Sigmoid colon (tissue), 7 donors: ENCODE results near the gene DGCR2. TPM values are rescaled to one million over a fixed set of nuclear protein-coding genes. Genes with fewer than 3 reads are reported as not detected.

ENCODE experiments used
- DNase-seq: peaks from one replicate; pipeline ENCODE4 v3.0.0-alpha.2; 2019
- H3K27ac ChIP-seq, 4 donors: fragments of 200-600 bp; sonication (generic); one replicate each; pipeline ENCODE4 v1.5.1; 2016 to 2019; ENCODE audit warnings: mild to moderate bottlenecking in 1 of 4
- H3K27me3 ChIP-seq, 3 donors: fragments of 200-600 bp; sonication (generic); one replicate each; pipeline ENCODE4 v1.5.1; 2019; ENCODE audit warnings: mild to moderate bottlenecking in 1 of 3
- H3K36me3 ChIP-seq, 4 donors: fragments of 200-600 bp; sonication (generic); one replicate each; pipeline ENCODE4 v1.5.1; 2016 to 2019
- H3K4me1 ChIP-seq, 4 donors: fragments of 200-600 bp; sonication (generic); one replicate each; pipeline ENCODE4 v1.5.1; 2017 to 2019
- H3K4me3 ChIP-seq, 4 donors: fragments of 200-600 bp; sonication (generic); one replicate each; pipeline ENCODE4 v1.5.1; 2017 to 2019; ENCODE audit warnings: mild to moderate bottlenecking in 2 of 4, moderate library complexity in 1 of 4
- H3K9me3 ChIP-seq, 4 donors: fragments of 200-600 bp in 3 of 4; sonication (generic) in 3 of 4; one replicate each; pipeline versions ENCODE4 v1.5.1 to v1.6.1; 2013 to 2019
- CTCF ChIP-seq, 4 experiments: fragments of 450-650 bp in 3 of 4; fragments of 200-600 bp in 1 of 4; IDR thresholded peaks; one replicate each; pipeline ENCODE4 v1.5.1; 2016 to 2019; ENCODE audit warnings: antibody characterized with exemption in 4 of 4, mild to moderate bottlenecking in 3 of 4, moderate library complexity in 2 of 4
- EP300 ChIP-seq, 4 donors: sonication (generic); formaldehyde crosslinking; IDR thresholded peaks; one replicate each; pipeline ENCODE4 v1.6.1; 2017; ENCODE audit warnings: antibody characterized with exemption in 4 of 4
- POLR2A ChIP-seq, 2 donors: fragments of 450-650 bp; IDR thresholded peaks; one replicate each; pipeline ENCODE4 v1.6.1; 2016; ENCODE audit warnings: antibody characterized with exemption in 2 of 2, mild to moderate bottlenecking in 2 of 2, moderate library complexity in 2 of 2
- POLR2AphosphoS5 ChIP-seq, 4 donors: sonication (generic); formaldehyde crosslinking; IDR thresholded peaks; one replicate each; pipeline ENCODE4 v1.6.1; 2017; ENCODE audit warnings: antibody characterized with exemption in 4 of 4
- WGBS, 2 donors: extraction: QIAGEN DNeasy Blood & Tissue Kit; methylation state at CpG; one replicate each; pipeline ENCODE4 v1.1.7; 2013; 5-methylcytosine and 5-hydroxymethylcytosine counted together
- intact Hi-C: fragments of 100-400 bp; cut with DNase I; formaldehyde crosslinking; loops from one replicate; pipeline ENCODE4 v1.15.1; 2023
- polyA plus RNA-seq, 3 donors: library from polyadenylated mRNA; stranded (reverse); fragments of 200-250 nt; gene quantifications; one replicate each; pipeline ENCODE4 v1.2.3, GENCODE V29; 2013
- total RNA-seq, 4 donors: library from RNA; depleted of rRNA; stranded (reverse); fragments of >200 nt; gene quantifications; one replicate each; pipeline ENCODE4 v1.1.0, GENCODE V29; 2016
- donor health status: healthy with polysubstance abuse.
- donor health status: Bipolar disorder and iron deficiency.
- donor health status: healthy.

Gene DGCR2
- total and polyA plus RNA-seq, 7 donors: 7.2 to 68.7 (median 31.5) TPM

- peaks cover 32 to 40% (median 33%) of the 10 kb centered on the region in 4 donors for H3K36me3 ChIP-seq
- H3K27ac ChIP-seq: peak overlapping the region; percentile 79 to 85 (median 82)
- no peak for DNase-seq
- peaks cover 0 to 23% (median 14%) of the 10 kb centered on the region in 4 donors for H3K4me1 ChIP-seq
- TF ChIP-seq CTCF (IDR thresholded peaks at IDR 0.05): no peak
- TF ChIP-seq POLR2AphosphoS5 (IDR thresholded peaks at IDR 0.05): no peak
- no peak for TF ChIP-seq POLR2A (IDR thresholded peaks at IDR 0.05)
- TF ChIP-seq EP300 (IDR thresholded peaks at IDR 0.05): no peak
- no peaks in the 10 kb centered on the region for H3K9me3 ChIP-seq
- intact Hi-C loops: loop anchor here (2.0 to 10.0 kb wide), 4 partner anchors 21 to 487 kb away; partner anchors contain the start of genes CDC45, CLTCL1, DGCR2 and UFD1
- 2% methylated on average over 17 of the region's 17 CpGs for WGBS, 2 donors
- peak overlapping the region; percentile 59 to 87 (median 80) for H3K4me3 ChIP-seq
- peaks cover 3 to 14% (median 8%) of the 10 kb centered on the region in 3 donors for H3K27me3 ChIP-seq
Observed at GRCh38 chr22:19143967-19144400, 21.8 kb upstream of the DGCR2 start.

- peaks cover 38 to 48% (median 41%) of the 10 kb centered on the region in 4 donors for H3K36me3 ChIP-seq
- DNase-seq: no peak
- intact Hi-C loops: loop anchor here (5.0 to 10.0 kb wide), 2 partner anchors 152 to 334 kb away; partner anchors contain the start of genes CDC45, CLTCL1 and UFD1
Observed at GRCh38 chr22:19143212-19143611, 21.0 kb upstream of the DGCR2 start.

GRCh38 chr22:19142394-19142793 lies 20.2 kb upstream of the DGCR2 start:
- intact Hi-C loops: loop anchor here (5.0 to 10.0 kb wide), 2 partner anchors 152 to 335 kb away; partner anchors contain the start of genes CDC45, CLTCL1 and UFD1
- no peaks in the 10 kb centered on the region for H3K27me3 ChIP-seq
- TF ChIP-seq POLR2A (IDR thresholded peaks at IDR 0.05): no peak
- no peak for TF ChIP-seq POLR2AphosphoS5 (IDR thresholded peaks at IDR 0.05)
- TF ChIP-seq CTCF (IDR thresholded peaks at IDR 0.05): no peak
- no peak for TF ChIP-seq EP300 (IDR thresholded peaks at IDR 0.05)
- no peaks in the 10 kb centered on the region for H3K9me3 ChIP-seq
- peaks cover 38 to 56% (median 45%) of the 10 kb centered on the region in 4 donors for H3K36me3 ChIP-seq
- no peak overlapping the region for H3K27ac ChIP-seq
- no peak overlapping the region for H3K4me3 ChIP-seq
- DNase-seq: no peak
- peaks cover 0 to 20% (median 13%) of the 10 kb centered on the region in 4 donors for H3K4me1 ChIP-seq
- 97 to 98% methylated on average over 9 of the region's 9 CpGs for WGBS, 2 donors

More at GRCh38 chr22:19143212-19143611, 21.0 kb upstream of the DGCR2 start:
- Histone ChIP-seq H3K27ac (no peak overlapping the region), H3K4me1 (peaks cover 0 to 20% (median 13%) of the 10 kb centered on the region in 4 donors), H3K27me3 (peaks cover 0 to 6% (median 0%) of the 10 kb centered on the region in 3 donors), H3K9me3 (no peaks in the 10 kb centered on the region), H3K4me3 (peak overlapping the region in 2 of 4 donors; percentile 77 to 87)
- TF ChIP-seq EP300 (IDR thresholded peaks at IDR 0.05) (no peak), POLR2AphosphoS5 (IDR thresholded peaks at IDR 0.05) (no peak), CTCF (IDR thresholded peaks at IDR 0.05) (no peak), POLR2A (IDR thresholded peaks at IDR 0.05) (no peak)
- WGBS, 2 donors: 90 to 91% methylated on average over 5 of the region's 5 CpGs

- H3K27me3 ChIP-seq: no peaks in the 10 kb centered on the region
- no peak overlapping the region for H3K4me3 ChIP-seq
- peaks cover 42 to 80% (median 57%) of the 10 kb centered on the region in 4 donors for H3K36me3 ChIP-seq
- no peak overlapping the region for H3K27ac ChIP-seq
- peaks cover 0 to 20% (median 13%) of the 10 kb centered on the region in 4 donors for H3K4me1 ChIP-seq
- TF ChIP-seq POLR2A (IDR thresholded peaks at IDR 0.05) (no peak), CTCF (IDR thresholded peaks at IDR 0.05) (no peak), POLR2AphosphoS5 (IDR thresholded peaks at IDR 0.05) (no peak), EP300 (IDR thresholded peaks at IDR 0.05) (no peak)
- no peak for DNase-seq
- WGBS, 2 donors: 92% methylated on average over 5 of the region's 5 CpGs
- no peaks in the 10 kb centered on the region for H3K9me3 ChIP-seq
- intact Hi-C loops: loop anchor here (5.0 to 10.0 kb wide), 2 partner anchors 155 to 337 kb away; partner anchors contain the start of genes CDC45, CLTCL1 and UFD1
Observed at GRCh38 chr22:19139974-19140373, 17.8 kb upstream of the DGCR2 start.
